Gastrocnemius medialis (tissue), 4 donors: Measurements from ENCODE around the gene WWP2. TPM values are rescaled to one million over a fixed set of nuclear protein-coding genes. Genes with fewer than 3 reads are reported as not detected.

ENCODE experiments used
- ATAC-seq, 2 donors: fragments of 150-250 bp; one replicate each; pipeline ENCODE4 v1.9.1; 2016
- DNase-seq, 2 donors: peaks; one replicate each; pipeline ENCODE4 v3.0.0-alpha.2; 2019
- H3K27ac ChIP-seq, 4 donors: fragments of 200-600 bp; sonication (generic); 1 replicate in 1 of 4; 2 replicates in 3 of 4; pipeline ENCODE4 v1.5.1; 2016 to 2018; ENCODE audit warnings: mild to moderate bottlenecking in 2 of 4, moderate library complexity in 1 of 4
- H3K27me3 ChIP-seq, 3 donors: fragments of 200-600 bp; sonication (generic) in 2 of 3; 1 replicate in 1 of 3; 2 replicates in 2 of 3; pipeline versions ENCODE4 v1.5.1 to v1.6.0; 2016 to 2019; ENCODE audit warnings: mild to moderate bottlenecking in 1 of 3, moderate library complexity in 1 of 3
- H3K36me3 ChIP-seq, 2 donors: fragments of 200-600 bp; sonication (generic) in 1 of 2; one replicate each; pipeline ENCODE4 v1.5.1; 2017 to 2018
- H3K4me1 ChIP-seq, 2 donors: fragments of 200-600 bp; sonication (generic) in 1 of 2; one replicate each; pipeline ENCODE4 v1.5.1; 2016 to 2017; ENCODE audit warnings: mild to moderate bottlenecking in 2 of 2
- H3K4me3 ChIP-seq, 4 donors: fragments of 200-600 bp; sonication (generic) in 3 of 4; 1 replicate in 1 of 4; 2 replicates in 3 of 4; pipeline ENCODE4 v1.5.1; 2016 to 2019; ENCODE audit warnings: mild to moderate bottlenecking in 2 of 4
- H3K9me3 ChIP-seq, 3 donors: fragments of 200-600 bp; sonication (generic) in 2 of 3; 1 replicate in 1 of 3; 2 replicates in 2 of 3; pipeline ENCODE4 v1.5.1; 2016 to 2019
- CTCF ChIP-seq, 5 experiments: fragments of 450-650 bp in 3 of 5; fragments of 200-600 bp in 2 of 5; sonication (generic) in 2 of 5; IDR thresholded peaks in 4 of 5; conservative IDR thresholded peaks in 1 of 5; 1 replicate in 4 of 5; 2 replicates in 1 of 5; pipeline ENCODE4 v1.5.1; 2016 to 2019; ENCODE audit warnings: antibody characterized with exemption in 5 of 5, mild to moderate bottlenecking in 3 of 5, moderate library complexity in 3 of 5
- POLR2A ChIP-seq, 2 donors: fragments of 450-650 bp; IDR thresholded peaks; one replicate each; pipeline ENCODE4 v1.6.1; 2017; ENCODE audit warnings: antibody characterized with exemption in 2 of 2, mild to moderate bottlenecking in 2 of 2, moderate library complexity in 2 of 2
- in situ Hi-C, 4 donors: fragments of 200-750 bp; cut with MboI; loops; one replicate each; pipeline versions ENCODE4 v1.15.0 to v1.8.0; 2017; ENCODE audit warnings: low sequenced_read_pairs in 4 of 4
- intact Hi-C: fragments of 100-400 bp; cut with DNase I; formaldehyde crosslinking; loops from one replicate; pipeline ENCODE4 v1.15.1; 2023; ENCODE audit warnings: low total_unique reads
- total RNA-seq, 4 donors: library from RNA; depleted of rRNA; stranded (reverse); fragments of >200 nt; gene quantifications; one replicate each; pipeline versions ENCODE4 v1.1.0 to v1.2.3, GENCODE V29; 2016

The WWP2 gene
- total RNA-seq, 4 donors from 2014 or later = 29.4 to 35.6 (median 31.8) TPM

GRCh38 chr16:69883744-69884143 is 121.6 kb downstream of the WWP2 start:
- in situ Hi-C loops (no loop called here), intact Hi-C loops (no loop called here)
- TF ChIP-seq CTCF (IDR thresholded peaks at IDR 0.05 in 4 of 5, conservative IDR thresholded peaks at IDR 0.05 in 1 of 5) (no peak), POLR2A (IDR thresholded peaks at IDR 0.05) (no peak)
- no peak for ATAC-seq
- Histone ChIP-seq H3K4me1 (no peaks in the 10 kb centered on the region), H3K4me3 (no peak overlapping the region), H3K27me3 (no peaks in the 10 kb centered on the region), H3K36me3 (peaks cover 0 to 4% of the 10 kb centered on the region in 2 donors), H3K9me3 (no peaks in the 10 kb centered on the region), H3K27ac (no peak overlapping the region)
- no peak for DNase-seq

GRCh38 chr16:69885722-69886121 is 123.6 kb downstream of the WWP2 start:
- in situ Hi-C loops (no loop called here), intact Hi-C loops (no loop called here)
- DNase-seq (no peak), ATAC-seq (no peak)
- H3K9me3 ChIP-seq = no peaks in the 10 kb centered on the region
- TF ChIP-seq CTCF (IDR thresholded peaks at IDR 0.05 in 4 of 5, conservative IDR thresholded peaks at IDR 0.05 in 1 of 5) = no peak
- TF ChIP-seq POLR2A (IDR thresholded peaks at IDR 0.05) = no peak
- H3K27me3 ChIP-seq = no peaks in the 10 kb centered on the region
- peaks cover 3 to 4% of the 10 kb centered on the region in 2 donors for H3K4me1 ChIP-seq
- H3K27ac ChIP-seq = no peak overlapping the region
- H3K4me3 ChIP-seq = no peak overlapping the region
- peaks cover 0 to 9% of the 10 kb centered on the region in 2 donors for H3K36me3 ChIP-seq

- Histone ChIP-seq H3K27me3 (no peaks in the 10 kb centered on the region), H3K4me1 (peaks cover 3 to 4% of the 10 kb centered on the region in 2 donors), H3K36me3 (peaks cover 0 to 9% of the 10 kb centered on the region in 2 donors), H3K9me3 (no peaks in the 10 kb centered on the region), H3K27ac (no peak overlapping the region), H3K4me3 (no peak overlapping the region)
- in situ Hi-C loops (no loop called here), intact Hi-C loops (no loop called here)
- TF ChIP-seq POLR2A (IDR thresholded peaks at IDR 0.05) = no peak
- TF ChIP-seq CTCF (IDR thresholded peaks at IDR 0.05 in 4 of 5, conservative IDR thresholded peaks at IDR 0.05 in 1 of 5) = no peak
- DNase-seq (no peak), ATAC-seq (no peak)
These were observed 124.6 kb downstream of the WWP2 start for GRCh38 chr16:69886726-69887125.

GRCh38 chr16:69888005-69888590 is 126.0 kb downstream of the WWP2 start:
- DNase-seq (no peak), ATAC-seq (no peak)
- intact Hi-C loops = no loop called here
- H3K36me3 ChIP-seq = peaks cover 0 to 9% of the 10 kb centered on the region in 2 donors
- no peak overlapping the region for H3K4me3 ChIP-seq
- no peaks in the 10 kb centered on the region for H3K27me3 ChIP-seq
- H3K27ac ChIP-seq = no peak overlapping the region
- H3K9me3 ChIP-seq = no peaks in the 10 kb centered on the region
- H3K4me1 ChIP-seq = peaks cover 3 to 4% of the 10 kb centered on the region in 2 donors
- TF ChIP-seq POLR2A (IDR thresholded peaks at IDR 0.05) (no peak), CTCF (IDR thresholded peaks at IDR 0.05 in 4 of 5, conservative IDR thresholded peaks at IDR 0.05 in 1 of 5) (no peak)
- in situ Hi-C loops = no loop called here
